Naive B cell (primary cell): ENCODE data around the gene LUZP1. TPM values are rescaled to one million over a fixed set of nuclear protein-coding genes. Genes with fewer than 3 reads are reported as not detected.
A peak's percentile ranks its signal among the peaks of the same experiment; 100 is the strongest.

Experiments used
- ATAC-seq, 2 donors: fragments of 150-1000 bp; cut with Tn5 transposase; 2 replicates each; pipeline ENCODE4 v1.10.0; 2021; ENCODE audit warnings: low read depth in 2 of 2, mild to moderate bottlenecking in 2 of 2, moderate library complexity in 2 of 2
- DNase-seq: peaks from one replicate; pipeline ENCODE4 v3.0.0; 2022
- H3K27ac Mint-ChIP-seq, 6 donors: one replicate each; pipeline ENCODE4 v1.8.0; 2020 to 2022; ENCODE audit warnings: mild to moderate bottlenecking in 6 of 6, mixed read lengths in 6 of 6, moderate library complexity in 5 of 6, inconsistent platforms in 2 of 6
- H3K27me3 Mint-ChIP-seq, 3 donors: one replicate each; pipeline ENCODE4 v1.8.0; 2021 to 2022; ENCODE audit warnings: mixed read lengths in 3 of 3, mild to moderate bottlenecking in 1 of 3
- H3K36me3 Mint-ChIP-seq, 2 donors: one replicate each; pipeline ENCODE4 v1.8.0; 2020 to 2022; ENCODE audit warnings: mixed read lengths in 2 of 2, inconsistent platforms in 1 of 2, mild to moderate bottlenecking in 1 of 2
- H3K4me1 Mint-ChIP-seq, 3 donors: one replicate each; pipeline ENCODE4 v1.8.0; 2020 to 2022; ENCODE audit warnings: mixed read lengths in 3 of 3, inconsistent platforms in 1 of 3, mild to moderate bottlenecking in 1 of 3, moderate library complexity in 1 of 3
- H3K4me3 Mint-ChIP-seq, 8 donors: one replicate each; pipeline ENCODE4 v1.8.0; 2020 to 2022; ENCODE audit warnings: mild to moderate bottlenecking in 8 of 8, mixed read lengths in 8 of 8, moderate library complexity in 8 of 8, inconsistent platforms in 2 of 8
- H3K9me3 Mint-ChIP-seq, 7 donors: one replicate each; pipeline ENCODE4 v1.8.0; 2020 to 2022; ENCODE audit warnings: mixed read lengths in 7 of 7, mild to moderate bottlenecking in 5 of 7, inconsistent platforms in 2 of 7, moderate library complexity in 1 of 7
- polyA plus RNA-seq, 6 donors: library from polyadenylated mRNA; unstranded; fragments of 300-500 nt; fragmentation: Illumina TruSeq; gene quantifications; one replicate each; pipeline ENCODE4 v1.2.3, GENCODE V29; 2021; ENCODE audit warnings: low read depth in 6 of 6

Gene LUZP1
- polyA plus RNA-seq, 6 donors from 2014 or later = 1.3 to 14.1 (median 7.0) TPM

- no peak overlapping the region for H3K4me3 Mint-ChIP-seq
- no peak for ATAC-seq
- no peak overlapping the region for H3K27ac Mint-ChIP-seq
- DNase-seq = no peak
- no peaks in the 10 kb centered on the region for H3K27me3 Mint-ChIP-seq
- no peaks in the 10 kb centered on the region for H3K36me3 Mint-ChIP-seq
- peaks cover 0 to 8% (median 6%) of the 10 kb centered on the region in 3 donors for H3K4me1 Mint-ChIP-seq
- no peaks in the 10 kb centered on the region for H3K9me3 Mint-ChIP-seq
These were observed 38.8 kb downstream of the LUZP1 start for GRCh38 chr1:23129846-23130245.

DNA sequence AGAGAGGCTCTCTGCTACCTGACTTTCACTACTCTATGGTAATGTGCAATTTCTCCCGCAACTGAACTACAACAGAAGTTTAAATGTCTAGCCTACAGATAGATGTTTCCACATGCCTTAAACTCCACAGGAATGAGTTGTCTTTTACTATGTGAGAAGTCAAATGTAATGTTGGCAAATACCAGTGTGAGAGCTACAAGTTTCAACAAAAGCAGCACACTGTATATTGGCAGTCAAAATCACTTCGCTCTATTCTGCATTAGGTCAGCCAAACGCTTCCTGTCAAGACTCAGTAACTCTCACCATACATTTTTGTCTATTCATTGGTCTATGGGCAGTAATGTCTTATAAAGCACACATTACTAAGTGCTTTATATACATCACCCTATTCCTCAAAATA, 41.9 kb downstream of the LUZP1 start:
- no peaks in the 10 kb centered on the region for H3K27me3 Mint-ChIP-seq
- H3K36me3 Mint-ChIP-seq = no peaks in the 10 kb centered on the region
- H3K9me3 Mint-ChIP-seq = no peaks in the 10 kb centered on the region
- ATAC-seq (no peak), DNase-seq (no peak)
- H3K4me3 Mint-ChIP-seq = no peak overlapping the region
- peaks cover 3 to 14% (median 13%) of the 10 kb centered on the region in 3 donors for H3K4me1 Mint-ChIP-seq
- no peak overlapping the region for H3K27ac Mint-ChIP-seq

GRCh38 chr1:23126200-23126599, 42.5 kb downstream of the LUZP1 start:
- H3K9me3 Mint-ChIP-seq = no peaks in the 10 kb centered on the region

DNA sequence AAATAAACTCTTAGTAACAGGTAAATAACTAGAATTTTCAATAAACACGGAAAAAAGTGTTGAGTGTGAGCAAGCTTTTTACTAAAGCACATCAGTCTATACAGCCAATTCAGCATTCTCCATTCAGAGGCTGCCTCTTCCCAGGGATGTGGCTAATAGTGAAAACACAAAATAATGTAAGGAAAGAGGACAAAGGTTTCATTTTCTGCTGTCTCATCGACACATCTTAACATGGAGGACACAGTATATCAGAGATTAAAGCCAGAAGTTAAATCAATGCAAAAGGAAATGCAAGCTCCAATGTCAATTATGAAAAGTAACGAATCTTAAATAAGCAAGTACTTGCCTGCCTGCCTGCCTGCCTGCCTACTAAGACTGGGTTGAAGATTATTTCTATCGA, 43.2 kb downstream of the LUZP1 start:
- Mint-ChIP-seq H3K4me1 (peaks cover 3 to 13% (median 7%) of the 10 kb centered on the region in 3 donors), H3K4me3 (no peak overlapping the region), H3K9me3 (no peaks in the 10 kb centered on the region), H3K27ac (no peak overlapping the region), H3K36me3 (no peaks in the 10 kb centered on the region), H3K27me3 (no peaks in the 10 kb centered on the region)
- no peak for ATAC-seq
- DNase-seq = no peak

More at GRCh38 chr1:23126200-23126599, 42.5 kb downstream of the LUZP1 start:
- Mint-ChIP-seq H3K27me3 (no peaks in the 10 kb centered on the region), H3K4me3 (no peak overlapping the region), H3K27ac (peak overlapping the region in 1 of 6 donors; percentile 37), H3K36me3 (no peaks in the 10 kb centered on the region), H3K4me1 (peaks cover 3 to 12% (median 11%) of the 10 kb centered on the region in 3 donors)
- ATAC-seq = no peak
- DNase-seq = no peak

DNA sequence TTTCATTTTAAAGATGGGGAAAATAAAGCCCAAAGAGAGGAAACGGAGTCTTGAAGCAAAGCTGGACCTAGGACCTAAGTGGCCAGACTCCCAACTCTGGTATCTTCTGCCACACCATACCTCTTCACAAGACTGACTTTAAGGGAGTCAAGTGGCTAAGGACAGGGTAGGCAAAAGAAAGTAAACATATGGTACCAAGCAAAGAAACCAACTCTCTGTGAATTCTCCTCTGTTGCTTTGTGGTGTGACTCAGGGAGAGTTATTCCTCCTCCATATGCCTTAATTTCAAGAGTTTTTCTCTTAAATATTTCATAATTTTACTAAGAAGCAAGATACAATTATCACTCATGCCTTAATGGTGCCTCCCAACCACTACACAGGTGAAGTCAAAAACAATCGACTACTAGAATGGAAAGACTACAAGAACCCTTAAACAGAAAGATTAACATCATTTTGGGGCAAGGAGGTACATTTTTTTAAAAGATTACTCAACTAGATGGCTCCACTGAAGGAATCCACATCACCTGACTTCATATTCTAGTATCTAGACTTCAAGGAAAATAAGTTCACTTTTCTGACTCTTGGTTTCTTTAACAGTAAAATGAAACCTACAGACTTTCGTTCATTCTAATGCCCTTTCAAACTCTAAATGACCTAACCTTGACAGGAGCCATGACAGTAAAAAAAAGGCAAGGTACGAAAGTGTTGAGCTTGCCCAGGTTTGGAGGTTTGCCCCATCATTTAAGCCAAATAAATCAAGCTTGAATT, 44.2 kb downstream of the LUZP1 start:
- no peak for ATAC-seq
- Mint-ChIP-seq H3K27me3 (no peaks in the 10 kb centered on the region), H3K27ac (peak overlapping the region in 1 of 6 donors; percentile 60), H3K36me3 (no peaks in the 10 kb centered on the region), H3K4me1 (peaks cover 10 to 21% (median 14%) of the 10 kb centered on the region in 3 donors), H3K4me3 (no peak overlapping the region), H3K9me3 (no peaks in the 10 kb centered on the region)
- no peak for DNase-seq

GRCh38 chr1:23123528-23123927, 45.1 kb downstream of the LUZP1 start:
- Mint-ChIP-seq H3K27ac (no peak overlapping the region), H3K9me3 (no peaks in the 10 kb centered on the region), H3K27me3 (no peaks in the 10 kb centered on the region), H3K36me3 (no peaks in the 10 kb centered on the region), H3K4me3 (no peak overlapping the region), H3K4me1 (peaks cover 19 to 30% (median 22%) of the 10 kb centered on the region in 3 donors)
- ATAC-seq (no peak), DNase-seq (no peak)

GRCh38 chr1:23122796-23123195, 45.9 kb downstream of the LUZP1 start:
- H3K36me3 Mint-ChIP-seq = no peaks in the 10 kb centered on the region
- no peaks in the 10 kb centered on the region for H3K9me3 Mint-ChIP-seq
- peaks cover 19 to 32% (median 22%) of the 10 kb centered on the region in 3 donors for H3K4me1 Mint-ChIP-seq
- no peaks in the 10 kb centered on the region for H3K27me3 Mint-ChIP-seq
- H3K27ac Mint-ChIP-seq = no peak overlapping the region
- ATAC-seq (no peak), DNase-seq (no peak)
- H3K4me3 Mint-ChIP-seq = no peak overlapping the region

DNA sequence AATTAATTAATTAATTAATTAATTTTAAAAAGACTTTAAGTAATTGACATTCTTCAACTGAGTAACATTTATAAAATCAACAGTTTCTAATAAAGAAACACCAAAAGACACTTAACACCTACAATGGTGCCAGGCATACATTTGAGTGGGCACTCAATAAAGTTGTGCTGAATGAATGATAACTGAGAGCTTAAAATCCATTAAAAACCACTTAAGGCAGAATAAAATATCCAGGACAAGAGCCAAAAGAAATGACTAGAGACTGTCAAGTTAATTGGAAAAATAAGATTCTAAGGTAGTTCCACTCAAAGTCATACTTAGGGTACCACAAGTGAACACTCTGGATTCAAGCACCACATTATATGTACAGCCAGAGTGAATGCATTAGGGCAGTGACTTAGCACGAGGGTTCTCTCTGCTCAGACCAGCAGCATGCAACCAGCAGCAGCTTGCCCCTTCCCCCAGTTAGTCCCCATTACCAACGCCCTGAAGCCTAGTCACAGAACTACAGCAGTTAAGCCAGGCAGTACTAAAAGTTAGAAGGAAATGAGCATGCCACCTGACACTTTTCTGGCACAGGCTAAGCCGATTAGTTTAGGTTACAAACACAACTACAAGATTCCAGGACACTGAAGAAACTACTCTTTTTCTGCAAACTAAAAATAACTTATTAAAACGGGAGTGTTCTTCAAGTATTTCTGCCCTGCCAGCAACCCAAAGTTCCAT, 46.5 kb downstream of the LUZP1 start:
- no peaks in the 10 kb centered on the region for H3K27me3 Mint-ChIP-seq
- H3K9me3 Mint-ChIP-seq = no peaks in the 10 kb centered on the region
- H3K4me1 Mint-ChIP-seq = peaks cover 22 to 32% (median 23%) of the 10 kb centered on the region in 3 donors
- H3K4me3 Mint-ChIP-seq = no peak overlapping the region
- DNase-seq (no peak), ATAC-seq (no peak)
- no peak overlapping the region for H3K27ac Mint-ChIP-seq
- no peaks in the 10 kb centered on the region for H3K36me3 Mint-ChIP-seq

DNA sequence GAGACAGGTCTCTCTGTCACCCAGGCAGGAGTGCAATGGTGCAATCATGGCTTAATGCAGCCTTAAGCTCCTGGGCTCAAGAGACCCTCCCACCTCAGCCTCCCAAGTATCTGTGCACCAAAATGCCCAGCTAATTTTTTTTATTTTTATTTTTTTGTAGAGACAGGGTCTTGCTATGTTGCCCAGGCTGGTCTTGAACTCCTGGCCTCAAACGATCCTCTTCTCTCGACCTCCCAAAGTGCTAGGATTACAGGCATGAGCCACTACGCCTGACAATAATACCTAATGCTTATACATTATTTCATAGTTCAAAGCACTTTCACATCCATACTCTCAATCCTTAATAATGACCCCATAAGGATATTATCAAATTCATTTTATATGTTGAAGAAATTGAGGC, 48.3 kb downstream of the LUZP1 start:
- ATAC-seq (no peak), DNase-seq (no peak)
- H3K36me3 Mint-ChIP-seq = no peaks in the 10 kb centered on the region
- no peaks in the 10 kb centered on the region for H3K27me3 Mint-ChIP-seq
- H3K4me1 Mint-ChIP-seq = peaks cover 22 to 41% (median 32%) of the 10 kb centered on the region in 3 donors
- peak overlapping the region in 1 of 6 donors; percentile 25 for H3K27ac Mint-ChIP-seq
- H3K4me3 Mint-ChIP-seq = peak overlapping the region in 2 of 8 donors; percentile 26 to 27
- no peaks in the 10 kb centered on the region for H3K9me3 Mint-ChIP-seq

- ATAC-seq = peak in 1 of 2 donors; percentile 29
- peaks cover 27 to 46% (median 43%) of the 10 kb centered on the region in 3 donors for H3K4me1 Mint-ChIP-seq
- peak overlapping the region in 7 of 8 donors; percentile 0 to 61 (median 45) for H3K4me3 Mint-ChIP-seq
- H3K27me3 Mint-ChIP-seq = no peaks in the 10 kb centered on the region
- no peaks in the 10 kb centered on the region for H3K36me3 Mint-ChIP-seq
- H3K9me3 Mint-ChIP-seq = no peaks in the 10 kb centered on the region
- peak overlapping the region in 5 of 6 donors; percentile 3 to 81 (median 64) for H3K27ac Mint-ChIP-seq
- no peak for DNase-seq
These were observed 49.5 kb downstream of the LUZP1 start for GRCh38 chr1:23118957-23119792.

GRCh38 chr1:23118407-23118806, 50.2 kb downstream of the LUZP1 start:
- H3K4me1 Mint-ChIP-seq = peaks cover 27 to 53% (median 47%) of the 10 kb centered on the region in 3 donors
- H3K27ac Mint-ChIP-seq = peak overlapping the region in 2 of 6 donors; percentile 52 to 66
- ATAC-seq (no peak), DNase-seq (no peak)
- no peaks in the 10 kb centered on the region for H3K36me3 Mint-ChIP-seq
- H3K4me3 Mint-ChIP-seq = no peak overlapping the region
- no peaks in the 10 kb centered on the region for H3K27me3 Mint-ChIP-seq
- no peaks in the 10 kb centered on the region for H3K9me3 Mint-ChIP-seq

DNA sequence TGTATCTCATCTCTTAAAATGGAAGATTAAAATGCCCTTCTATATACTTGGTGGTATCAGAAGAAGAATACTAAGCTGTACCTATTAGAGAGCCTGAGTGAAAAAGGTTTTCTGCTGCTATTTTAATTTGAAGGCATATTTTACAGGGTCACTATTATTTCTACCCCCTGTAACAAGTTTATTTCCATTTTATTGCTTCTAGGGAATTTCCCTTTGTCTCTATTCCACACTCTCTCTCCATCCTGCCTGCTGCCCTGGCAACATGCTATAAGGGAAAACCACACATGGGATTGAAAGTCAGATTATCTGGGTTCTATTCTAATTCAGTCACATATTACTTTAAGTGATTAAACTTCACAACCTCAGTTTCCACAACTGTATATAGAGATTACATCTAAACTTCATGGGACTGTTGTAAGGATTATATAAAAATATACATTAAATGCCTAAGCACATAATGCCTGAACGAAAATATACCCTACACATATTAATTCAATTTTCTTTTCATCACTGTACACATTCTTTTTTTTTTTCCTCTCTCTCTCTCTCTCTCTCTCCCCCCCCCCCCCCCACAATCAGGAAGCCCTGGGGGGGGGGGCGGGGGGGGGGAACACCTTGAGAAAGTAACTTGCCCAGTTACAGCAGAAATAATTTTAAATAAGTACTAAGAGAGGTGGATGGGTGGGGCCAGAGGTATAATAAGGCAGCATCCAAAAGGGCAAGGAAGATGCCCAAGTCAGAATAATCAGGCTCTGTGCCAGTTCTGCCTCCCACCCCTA, 51.5 kb downstream of the LUZP1 start:
- ATAC-seq = no peak
- H3K4me1 Mint-ChIP-seq = peaks cover 24 to 54% (median 44%) of the 10 kb centered on the region in 3 donors
- no peak overlapping the region for H3K4me3 Mint-ChIP-seq
- DNase-seq = no peak
- no peaks in the 10 kb centered on the region for H3K36me3 Mint-ChIP-seq
- no peaks in the 10 kb centered on the region for H3K9me3 Mint-ChIP-seq
- no peaks in the 10 kb centered on the region for H3K27me3 Mint-ChIP-seq
- H3K27ac Mint-ChIP-seq = no peak overlapping the region
